Erythroblast (primary cell): ENCODE results near the gene ARHGAP45.

ENCODE experiments used
- GATA1 ChIP-seq: IDR thresholded peaks from 2 replicates; pipeline ENCODE4 v1.6.1; 2011; ENCODE audit warnings: low read depth, mild to moderate bottlenecking, control low read depth, low read length, moderate library complexity
- POLR2A ChIP-seq: IDR thresholded peaks from 2 replicates; pipeline ENCODE4 v1.6.1; 2011; ENCODE audit warnings: mild to moderate bottlenecking, low read length

- no peak for TF ChIP-seq POLR2A
- no peak for TF ChIP-seq GATA1
Observed at GRCh38 chr19:1068009-1069001, 1.3 kb downstream of the ARHGAP45 start.
